HEK293 (cell line): Measurements from ENCODE around the gene HES7.

Experiments used
- ATF2 ChIP-seq: fragments of 450-650 bp; formaldehyde crosslinking; IDR thresholded peaks from 2 replicates; pipeline ENCODE4 v1.5.1; 2016; ENCODE audit warnings: missing biosample characterization, missing genetic modification characterization, low read depth
- BCL11B ChIP-seq: fragments of 450-650 bp; formaldehyde crosslinking; IDR thresholded peaks from 2 replicates; pipeline ENCODE4 v1.5.1; 2016; ENCODE audit warnings: low read depth, missing biosample characterization, missing genetic modification characterization
- ELK4 ChIP-seq: IDR thresholded peaks from 2 replicates; pipeline ENCODE4 v1.6.1; 2011; ENCODE audit warnings: mild to moderate bottlenecking, low read depth, low read length, borderline replicate concordance
- FEZF1 ChIP-seq: fragments of 450-650 bp; formaldehyde crosslinking; IDR thresholded peaks from 2 replicates; pipeline ENCODE4 v1.5.1; 2016; ENCODE audit warnings: missing biosample characterization, missing genetic modification characterization
- HOXA7 ChIP-seq: sonication (generic); formaldehyde crosslinking; IDR thresholded peaks from 2 replicates; pipeline ENCODE4 v1.8.1; 2022; ENCODE audit warnings: missing genetic modification reagents, borderline replicate concordance
- HOXC10 ChIP-seq: sonication (generic); formaldehyde crosslinking; IDR thresholded peaks from 2 replicates; pipeline ENCODE4 v1.8.1; 2023; ENCODE audit warnings: mild to moderate bottlenecking, missing genetic modification reagents
- IKZF3 ChIP-seq: fragments of 450-650 bp; IDR thresholded peaks from 2 replicates; pipeline ENCODE4 v1.5.0; 2018; ENCODE audit warnings: missing biosample characterization, mild to moderate bottlenecking, missing genetic modification characterization, moderate library complexity
- OSR2 ChIP-seq: fragments of 450-650 bp; formaldehyde crosslinking; IDR thresholded peaks from 2 replicates; pipeline ENCODE4 v1.5.1; 2016; ENCODE audit warnings: missing biosample characterization, missing genetic modification characterization
- OVOL3 ChIP-seq: fragments of 450-650 bp; formaldehyde crosslinking; IDR thresholded peaks from 2 replicates; pipeline ENCODE4 v1.5.1; 2016; ENCODE audit warnings: missing biosample characterization, missing genetic modification characterization
- PRDM6 ChIP-seq: fragments of 450-650 bp; formaldehyde crosslinking; IDR thresholded peaks from 2 replicates; pipeline ENCODE4 v1.5.1; 2017; ENCODE audit warnings: missing biosample characterization, missing genetic modification characterization
- TCF7L2 ChIP-seq: IDR thresholded peaks from 2 replicates; pipeline ENCODE4 v1.6.1; 2011; ENCODE audit warnings: low read depth, mild to moderate bottlenecking, inconsistent platforms, low read length, moderate library complexity, borderline replicate concordance
- ZBTB11 ChIP-seq: fragments of 450-650 bp; formaldehyde crosslinking; conservative IDR thresholded peaks from 2 replicates; pipeline ENCODE4 v1.5.1; 2016; ENCODE audit warnings: low read depth, missing biosample characterization, missing genetic modification characterization
- ZBTB6 ChIP-seq: fragments of 450-650 bp; formaldehyde crosslinking; IDR thresholded peaks from 2 replicates; pipeline ENCODE4 v1.5.1; 2017; ENCODE audit warnings: missing biosample characterization, missing genetic modification characterization
- ZBTB8A ChIP-seq: fragments of 450-650 bp; formaldehyde crosslinking; IDR thresholded peaks from 2 replicates; pipeline ENCODE4 v1.5.1; 2016; ENCODE audit warnings: missing biosample characterization, missing genetic modification characterization
- ZFP37 ChIP-seq: fragments of 450-650 bp; formaldehyde crosslinking; IDR thresholded peaks from 2 replicates; pipeline ENCODE4 v1.5.1; 2016; ENCODE audit warnings: missing biosample characterization, missing genetic modification characterization
- ZNF19 ChIP-seq: fragments of 450-650 bp; formaldehyde crosslinking; IDR thresholded peaks from 2 replicates; pipeline ENCODE4; 2016; ENCODE audit warnings: missing biosample characterization, missing genetic modification characterization, low read depth
- ZNF354C ChIP-seq: fragments of 450-650 bp; formaldehyde crosslinking; IDR thresholded peaks from 2 replicates; pipeline ENCODE4 v1.5.1; 2016; ENCODE audit warnings: missing biosample characterization, missing genetic modification characterization, low read depth, borderline replicate concordance
- ZNF404 ChIP-seq: fragments of 450-650 bp; formaldehyde crosslinking; IDR thresholded peaks from 2 replicates; pipeline ENCODE4 v1.5.1; 2017; ENCODE audit warnings: missing biosample characterization, missing genetic modification characterization
- ZNF510 ChIP-seq: fragments of 450-650 bp; formaldehyde crosslinking; IDR thresholded peaks from 2 replicates; pipeline ENCODE4 v1.5.1; 2018; ENCODE audit warnings: mild to moderate bottlenecking, missing genetic modification characterization, missing biosample characterization; ENCODE audit not compliant: insufficient replicate concordance
- ZNF521 ChIP-seq: fragments of 450-650 bp; formaldehyde crosslinking; IDR thresholded peaks from 2 replicates; pipeline ENCODE4 v1.5.1; 2017; ENCODE audit warnings: missing biosample characterization, mild to moderate bottlenecking, missing genetic modification characterization
- ZNF571 ChIP-seq: fragments of 450-650 bp; formaldehyde crosslinking; IDR thresholded peaks from 2 replicates; pipeline ENCODE4 v1.5.0; 2017; ENCODE audit warnings: missing biosample characterization, missing genetic modification characterization
- ZNF621 ChIP-seq: fragments of 450-650 bp; formaldehyde crosslinking; IDR thresholded peaks from 2 replicates; pipeline ENCODE4 v1.5.1; 2017; ENCODE audit warnings: missing biosample characterization, missing genetic modification characterization
- ZNF639 ChIP-seq: fragments of 450-650 bp; formaldehyde crosslinking; IDR thresholded peaks from 2 replicates; pipeline ENCODE4 v1.5.1; 2016; ENCODE audit warnings: missing biosample characterization, missing genetic modification characterization
- ZNF654 ChIP-seq: fragments of 450-650 bp; formaldehyde crosslinking; IDR thresholded peaks from 2 replicates; pipeline ENCODE4 v1.5.1; 2016; ENCODE audit warnings: low read depth, missing biosample characterization, missing genetic modification characterization
- ZNF707 ChIP-seq: fragments of 450-650 bp; formaldehyde crosslinking; IDR thresholded peaks from 2 replicates; pipeline ENCODE4 v1.5.1; 2016; ENCODE audit warnings: missing biosample characterization, missing genetic modification characterization
- ZSCAN30 ChIP-seq: fragments of 450-650 bp; IDR thresholded peaks from 2 replicates; pipeline ENCODE4 v1.5.1; 2018; ENCODE audit warnings: missing biosample characterization, mild to moderate bottlenecking, missing genetic modification characterization, moderate library complexity
- ZSCAN4 ChIP-seq: fragments of 450-650 bp; formaldehyde crosslinking; IDR thresholded peaks from 2 replicates; pipeline ENCODE4 v1.5.1; 2017; ENCODE audit warnings: missing biosample characterization, missing genetic modification characterization

The HES7 gene

GRCh38 chr17:8079291-8080207 lies 44.4 kb downstream of the HES7 start (continued):
- TF ChIP-seq OSR2 (tag by site-specific recombination), result no peak; the same call in 1 of the 2 replicates
- TF ChIP-seq HOXA7, result no peak
- peak; percentile 89 for TF ChIP-seq ZBTB8A (tag by site-specific recombination)
- no peak for TF ChIP-seq PRDM6 (tag by site-specific recombination)
- no peak for TF ChIP-seq ZNF571 (tag by site-specific recombination)
- no peak for TF ChIP-seq ZNF404 (tag by site-specific recombination)
- TF ChIP-seq ZNF654 (tag by site-specific recombination), result peak; percentile 55
- no peak for TF ChIP-seq ZNF621 (tag by site-specific recombination)
- TF ChIP-seq ZSCAN30, result 0 out of 2 replicates have a peak, but pooled peaks have one; percentile 74
- no peak for TF ChIP-seq HOXC10
- no peak for TF ChIP-seq ELK4
- TF ChIP-seq ZBTB11 (tag by site-specific recombination), result peak; percentile 84
- TF ChIP-seq ZFP37 (tag by site-specific recombination), result 0 out of 2 replicates have a peak, but pooled peaks have one; percentile 54
- no peak for TF ChIP-seq ZNF19 (tag by site-specific recombination)
- no peak; the same call in 1 of the 2 replicates for TF ChIP-seq ZSCAN4 (tag by site-specific recombination)
- no peak for TF ChIP-seq IKZF3 (tag by site-specific recombination)
- TF ChIP-seq ZNF354C (tag by site-specific recombination), result no peak
- peak; percentile 53; the same call in 1 of the 2 replicates for TF ChIP-seq OVOL3 (tag by site-specific recombination)
- peak; percentile 19; the same call in 1 of the 2 replicates for TF ChIP-seq ZNF707 (tag by site-specific recombination)
- TF ChIP-seq ZNF510, result no peak
- TF ChIP-seq ZNF639 (tag by site-specific recombination), result 0 out of 2 replicates have a peak, but pooled peaks have one; percentile 27
- TF ChIP-seq ZBTB6 (tag by site-specific recombination), result no peak
- peak; percentile 85 for TF ChIP-seq BCL11B
- no peak for TF ChIP-seq ZNF521
- no peak for TF ChIP-seq FEZF1 (tag by site-specific recombination)
- TF ChIP-seq TCF7L2, result no peak
- TF ChIP-seq ATF2 (tag by site-specific recombination), result no peak
